Stimulated activated CD8-positive, alpha-beta memory T cell treated with anti-CD3 and anti-CD28 coated beads, Interleukin-12 subunit alpha, Interleukin-12 subunit beta, amount 100 ng/mL, for 24 hours (primary cell): ENCODE measurements around the gene MARK3.

Source experiments
- DNase-seq: peaks from one replicate; pipeline ENCODE4 v3.0.0-alpha.2; 2020; ENCODE audit errors: extremely low read depth

MARK3 gene

GRCh38 chr14:103535891-103536565, 150.8 kb downstream of the MARK3 start:
- DNase-seq: no peak

DNA sequence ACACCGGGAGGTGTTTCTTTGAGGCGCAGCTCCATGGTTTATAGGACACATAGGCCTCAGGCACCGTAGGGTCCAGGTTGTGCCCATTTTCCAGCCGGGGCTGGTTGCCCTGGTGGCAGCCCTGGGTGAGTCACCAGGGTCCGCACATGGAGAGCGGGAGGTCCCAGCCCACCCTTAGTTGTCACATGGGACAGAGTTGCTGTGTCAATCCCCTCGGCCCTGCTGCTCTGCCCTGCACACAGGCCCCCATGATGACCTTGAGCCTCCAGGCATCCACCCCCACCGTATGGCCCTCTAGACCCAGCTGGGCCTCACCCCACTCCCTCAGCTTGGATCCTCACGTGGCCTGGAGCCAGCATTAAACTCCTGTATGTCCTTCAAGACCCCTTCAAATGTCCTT, 151.5 kb downstream of the MARK3 start:
- no peak for DNase-seq

DNA sequence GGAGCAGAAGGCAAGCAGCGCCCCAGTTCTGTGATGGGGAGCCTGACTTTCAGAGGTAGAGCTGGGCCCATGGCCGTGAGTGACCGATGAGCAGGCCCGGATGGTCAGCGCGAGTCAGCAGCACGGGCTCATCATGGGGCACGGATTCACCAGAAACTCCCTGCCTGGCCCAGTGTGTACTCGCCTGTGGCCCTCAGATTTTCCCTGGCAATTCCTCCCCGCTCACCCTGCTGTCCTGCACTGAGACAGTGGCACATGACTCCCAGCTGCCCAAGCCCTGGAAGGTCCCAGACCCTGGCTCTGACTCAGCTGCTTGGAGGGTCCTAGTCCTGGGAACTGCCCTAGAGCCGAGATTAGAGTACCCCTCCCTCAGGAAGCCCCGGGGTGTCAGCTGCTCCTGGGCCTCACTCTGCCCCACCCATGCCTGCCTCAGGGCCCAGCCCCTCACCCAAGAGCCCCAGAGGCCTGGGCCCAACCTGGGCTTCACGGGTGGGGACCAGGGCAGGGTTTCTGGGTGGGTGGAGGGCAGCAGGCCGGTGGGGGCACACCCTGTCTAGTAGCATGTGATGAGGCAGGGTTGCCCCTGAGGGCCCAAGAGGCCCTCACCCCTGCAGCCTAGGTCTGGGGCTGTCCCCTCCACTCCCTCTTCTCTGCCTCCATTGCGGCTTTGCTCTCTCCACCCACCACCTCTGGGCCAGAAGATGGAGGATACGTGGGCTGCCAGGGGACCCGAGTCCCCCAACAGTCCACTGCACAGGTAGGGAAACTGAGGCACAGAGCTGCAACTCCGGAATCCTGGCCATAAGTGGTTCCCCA, 152.2 kb downstream of the MARK3 start:
- DNase-seq: no peak

DNA sequence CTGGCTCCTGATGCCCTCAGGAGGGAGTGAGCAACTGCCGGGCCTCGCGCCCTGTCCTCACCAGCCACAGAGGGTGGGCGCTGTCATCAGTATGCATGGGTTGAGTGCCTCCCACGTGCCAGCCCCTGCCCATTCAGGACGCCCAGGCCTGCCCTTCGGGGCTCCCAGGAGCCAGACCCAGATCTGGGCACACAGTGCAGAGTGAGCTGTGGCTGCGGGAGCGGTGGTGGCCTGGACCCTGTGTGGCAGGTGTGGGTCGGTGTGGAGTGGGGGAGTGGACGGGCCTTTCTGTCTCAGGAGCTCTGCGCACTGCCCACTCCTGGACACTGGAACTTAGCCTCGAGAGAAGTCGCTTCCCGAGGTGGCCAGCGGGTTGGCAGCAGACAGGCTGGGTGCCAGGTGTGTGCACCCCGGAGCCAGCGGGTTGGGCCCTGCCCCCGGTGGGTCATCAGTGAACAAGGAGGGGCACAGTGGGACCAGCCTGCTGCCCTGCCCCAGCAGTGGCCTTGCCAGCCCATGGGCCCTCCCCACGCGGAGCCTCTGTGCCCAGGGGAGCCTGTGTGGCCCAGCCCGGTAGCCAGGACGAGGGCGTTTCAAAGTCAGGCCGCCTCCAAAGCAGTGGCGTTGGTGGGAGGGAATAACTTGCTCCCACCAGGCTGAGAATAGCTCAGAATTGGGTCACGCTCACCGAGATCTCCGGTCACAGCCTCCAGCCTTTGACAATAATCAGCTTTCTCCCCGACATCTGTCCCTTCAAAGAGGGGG, 153.3 kb downstream of the MARK3 start:
- DNase-seq: no peak

- DNase-seq: no peak
Measured at GRCh38 chr14:103539056-103539825, 154.0 kb downstream of the MARK3 start.

DNA sequence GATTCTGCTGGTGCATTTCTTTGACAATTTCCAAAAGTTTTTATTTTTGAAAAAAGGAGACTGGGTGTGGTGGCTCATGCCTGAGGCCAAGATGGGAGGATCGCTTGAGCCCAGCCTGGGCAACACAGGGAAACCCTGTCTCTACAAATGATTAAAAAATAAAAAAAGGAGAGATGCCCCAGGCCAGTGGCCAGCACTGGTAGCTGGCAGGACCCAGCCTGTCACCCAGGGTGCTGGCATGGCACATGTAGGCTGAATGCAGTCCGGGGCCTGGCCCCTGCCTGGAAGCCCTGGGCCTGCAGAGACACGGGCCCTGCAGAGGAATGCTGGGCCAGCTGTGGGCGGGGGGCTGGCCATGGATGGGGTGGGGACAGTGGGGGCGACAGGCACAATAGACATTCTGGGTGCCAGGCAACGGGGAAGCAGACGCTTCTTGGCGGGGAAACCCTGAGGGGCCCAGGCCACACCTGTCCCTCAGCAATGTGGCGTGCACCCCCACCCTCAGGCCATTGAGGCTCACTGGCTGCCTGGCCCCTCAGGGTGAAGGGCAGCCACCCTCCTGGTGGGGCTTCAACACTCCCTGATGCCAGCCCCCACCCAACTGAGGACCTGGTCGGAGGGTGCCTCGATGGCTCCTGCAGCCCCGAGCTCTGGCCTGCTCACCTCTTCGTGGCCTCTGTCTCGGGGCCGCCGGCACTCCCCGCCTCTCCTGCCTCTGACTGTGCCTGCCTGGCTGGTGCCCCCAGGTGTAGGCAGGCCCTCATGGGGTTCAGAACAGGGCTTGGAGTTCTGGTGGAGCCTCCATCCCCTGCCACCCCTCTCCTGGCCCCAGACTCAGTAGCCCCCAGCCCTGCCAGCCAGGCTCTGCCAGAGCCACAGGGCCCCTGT, 155.8 kb downstream of the MARK3 start:
- DNase-seq: no peak

DNA sequence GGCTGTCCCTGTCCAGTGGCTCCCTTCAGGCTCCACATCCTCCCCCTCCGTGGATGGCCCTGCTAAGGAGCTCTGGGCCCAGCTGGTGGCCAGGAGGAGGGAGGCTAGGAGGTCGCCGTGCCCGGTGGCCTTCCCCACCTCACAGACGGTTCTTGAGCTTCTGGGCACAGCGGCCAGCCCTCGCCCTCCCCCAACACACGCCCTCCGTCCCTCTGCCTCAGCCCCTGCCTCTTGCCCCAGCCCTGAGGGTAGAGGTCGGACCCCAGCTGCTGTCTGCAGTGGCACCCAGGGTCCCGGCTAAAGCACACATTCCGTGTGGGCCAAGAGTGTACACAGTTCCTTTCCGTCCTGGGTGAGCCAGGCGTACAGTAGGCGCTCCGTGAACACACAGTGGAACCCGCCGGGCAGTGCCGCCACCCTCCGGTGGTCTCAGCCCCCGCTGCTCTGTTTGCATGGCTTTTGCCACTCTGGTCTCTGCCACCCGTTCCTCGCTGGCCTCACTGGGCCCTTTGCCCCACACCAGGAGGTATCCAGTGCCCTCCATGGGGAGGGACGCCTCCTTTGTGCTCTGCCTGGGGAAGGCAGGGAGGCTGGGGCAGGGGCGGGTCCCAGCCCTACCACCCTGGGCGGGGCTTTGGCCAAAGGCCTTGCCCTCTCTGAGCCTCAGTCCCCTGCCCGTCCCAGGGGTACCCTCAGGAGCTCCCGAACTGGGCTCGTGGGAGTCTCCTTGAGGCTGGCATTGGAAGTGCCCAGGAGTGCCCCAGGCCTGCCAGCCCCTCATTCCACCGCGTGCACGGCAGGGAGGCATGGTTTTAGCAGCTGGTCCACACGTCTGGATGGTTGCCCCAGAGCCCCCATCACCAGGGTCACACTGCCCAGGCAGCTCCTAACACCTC, 156.7 kb downstream of the MARK3 start:
- no peak for DNase-seq

- no peak for DNase-seq
Measured at GRCh38 chr14:103542605-103543088, 157.4 kb downstream of the MARK3 start.

GRCh38 chr14:103543140-103543539, 157.9 kb downstream of the MARK3 start:
- no peak for DNase-seq

GRCh38 chr14:103543721-103544387, 158.6 kb downstream of the MARK3 start:
- no peak for DNase-seq

GRCh38 chr14:103544388-103545218, 159.4 kb downstream of the MARK3 start:
- DNase-seq: no peak

DNA sequence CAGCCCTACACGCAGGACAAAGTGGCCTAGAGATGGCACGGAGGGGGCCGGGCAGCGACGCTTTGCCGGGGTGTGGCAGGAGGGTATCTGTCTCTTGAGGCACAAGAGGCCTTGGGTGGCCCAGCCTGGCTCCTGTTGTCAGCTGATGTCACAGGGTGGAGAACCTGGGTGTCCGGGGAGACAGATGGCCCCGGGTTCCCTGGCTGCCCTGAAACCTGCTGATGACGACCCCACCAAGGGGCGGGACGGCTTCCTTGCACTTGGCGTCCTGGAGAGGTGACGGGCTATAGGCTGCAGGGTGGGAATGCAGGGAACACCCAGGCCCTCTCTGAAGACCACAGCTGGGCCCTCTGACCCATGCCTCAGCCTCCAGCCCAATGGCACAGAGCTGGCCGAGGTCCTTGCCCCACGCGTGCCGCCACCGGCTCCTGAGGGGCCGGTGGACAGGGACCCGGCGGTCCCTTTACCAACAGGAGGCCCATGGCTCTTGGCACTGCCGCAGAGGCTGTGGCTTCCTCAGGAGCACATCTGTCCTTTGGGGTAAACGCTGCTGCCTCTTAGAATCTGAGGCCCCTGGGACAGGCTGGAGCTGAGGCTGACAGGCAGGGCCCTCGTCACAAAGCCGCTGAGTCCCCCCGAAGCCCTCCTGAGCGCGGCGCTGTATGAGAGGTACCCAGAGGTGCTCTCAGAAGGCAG, 160.2 kb downstream of the MARK3 start:
- DNase-seq: no peak

DNA sequence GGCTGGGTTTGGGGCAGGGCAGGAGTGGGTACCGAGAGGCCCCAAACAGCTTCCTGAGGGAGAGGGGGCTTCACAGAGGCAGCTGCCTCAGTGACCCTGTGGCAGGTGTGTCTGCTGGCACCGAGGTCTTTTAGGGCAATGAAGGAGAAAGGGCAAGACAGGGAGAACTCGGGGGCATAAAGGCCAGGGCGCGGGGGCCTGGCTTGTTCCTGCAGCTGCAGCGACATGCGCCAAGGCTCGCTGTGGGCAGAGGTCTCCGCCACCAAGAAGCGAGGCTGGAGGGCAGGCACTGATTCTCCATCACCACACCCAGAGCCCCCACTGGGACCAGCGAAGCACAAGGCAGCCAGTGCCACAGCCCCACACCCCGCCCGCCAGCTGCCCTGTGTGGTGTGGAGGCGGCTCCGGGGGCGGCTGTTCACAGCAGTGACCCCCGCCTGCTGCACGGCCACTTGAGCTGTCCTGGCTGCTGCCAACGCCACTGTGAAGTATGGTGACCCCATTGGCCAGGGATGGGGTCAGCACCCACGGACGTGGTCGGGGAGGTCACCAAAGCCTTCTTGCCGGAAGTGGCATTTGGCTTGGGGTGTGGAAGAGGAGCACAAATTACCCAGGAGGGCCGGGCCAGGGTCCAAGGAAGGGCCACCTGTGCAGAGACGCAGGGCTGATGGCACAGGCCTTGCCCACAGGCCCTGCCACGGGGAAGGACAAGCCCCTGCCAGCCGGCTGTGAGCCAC, 160.9 kb downstream of the MARK3 start:
- DNase-seq: no peak

DNA sequence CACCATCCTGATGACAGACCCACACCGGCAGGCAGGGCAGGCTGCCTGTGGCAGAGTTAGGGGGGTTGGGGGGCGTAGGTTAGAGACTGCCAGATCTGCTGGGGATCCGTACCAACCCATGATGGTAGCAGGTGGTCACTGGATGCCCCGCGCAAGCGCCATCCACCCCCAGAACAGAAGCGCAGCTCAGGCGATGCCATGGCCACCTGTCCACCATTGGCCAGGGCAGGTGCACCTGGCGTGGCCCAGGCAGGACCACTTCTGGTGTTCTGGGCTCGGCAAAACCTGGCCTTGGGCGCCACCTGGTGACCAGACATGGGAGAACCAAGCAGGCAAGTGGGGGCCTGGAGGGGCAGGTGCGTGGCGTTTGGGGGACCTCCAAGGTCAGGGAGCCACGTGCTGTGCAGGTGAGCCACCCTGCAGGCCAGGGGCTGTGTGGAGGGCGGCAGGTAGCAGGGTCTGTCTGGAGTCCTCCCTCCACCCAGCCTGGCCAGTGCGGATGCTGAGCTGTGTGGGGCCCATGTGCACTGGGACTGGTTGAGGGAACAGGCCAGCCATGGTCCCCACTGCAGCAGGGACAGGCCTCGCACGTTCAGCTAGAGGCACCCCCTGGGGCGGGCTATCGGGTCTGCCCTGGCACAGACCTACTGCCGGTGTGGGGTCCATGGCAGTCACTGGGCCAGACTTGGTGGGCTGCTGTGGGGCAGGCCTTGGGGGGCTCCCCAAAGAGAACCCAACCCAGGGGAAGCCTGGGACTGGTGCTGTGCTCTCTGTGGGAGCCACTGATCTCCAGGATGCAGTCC, 161.6 kb downstream of the MARK3 start:
- peak; percentile 39 for DNase-seq

DNA sequence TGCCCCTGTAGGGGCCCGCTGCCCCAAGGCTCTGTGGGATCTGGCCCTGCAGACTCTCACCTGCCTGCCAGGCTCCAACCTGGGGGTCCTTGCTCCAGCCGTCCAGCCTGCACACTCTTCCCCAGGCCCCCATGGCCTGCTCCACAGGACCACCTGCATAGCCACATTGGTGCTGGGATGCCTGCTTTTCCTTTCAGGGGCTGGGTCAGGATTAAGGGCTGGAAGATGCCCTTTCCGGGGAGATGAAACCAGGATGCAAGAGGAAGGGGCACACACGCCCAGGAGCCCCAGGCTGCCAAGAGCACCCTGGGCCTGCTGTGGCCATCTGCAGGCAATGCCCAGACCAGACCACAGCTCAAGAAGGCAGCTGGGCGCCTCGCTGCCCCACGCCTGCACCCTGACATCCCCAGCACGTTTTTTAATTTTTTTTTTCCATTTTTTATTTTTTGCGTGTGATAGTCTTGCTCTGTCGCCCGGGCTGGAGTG, 162.3 kb downstream of the MARK3 start:
- no peak for DNase-seq

DNA sequence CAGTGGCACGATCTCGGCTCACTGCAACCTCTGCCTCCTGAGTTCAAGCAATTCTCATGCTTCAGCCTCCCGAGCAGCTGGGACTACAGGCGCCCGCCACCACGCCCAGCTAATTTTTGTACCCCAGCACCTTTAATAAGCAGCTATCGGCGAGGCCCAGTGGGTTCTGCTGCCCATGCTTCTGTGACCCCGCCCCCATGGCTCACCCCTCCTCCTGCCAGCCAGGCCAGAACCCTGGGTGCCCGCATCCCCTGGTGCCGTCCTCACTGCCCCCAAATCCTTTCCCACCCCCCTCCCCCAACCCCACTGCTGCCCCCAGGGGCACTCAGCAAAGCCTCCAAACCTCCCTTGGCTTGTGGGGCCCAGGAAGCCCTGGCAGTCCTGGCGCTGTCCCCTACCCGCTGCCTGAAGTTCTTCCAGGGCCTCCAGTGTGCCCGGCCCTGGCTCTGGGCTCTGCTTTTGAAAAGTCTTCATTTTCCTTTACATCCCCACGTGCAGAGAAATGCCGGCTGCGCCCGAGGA, 162.8 kb downstream of the MARK3 start:
- no peak for DNase-seq
